Mesendoderm (in vitro differentiated cells): Measurements from ENCODE around the gene NEK7.

ENCODE experiments used
- DNase-seq: peaks from one replicate; pipeline ENCODE4 v3.0.0; 2013
- H2AK5ac ChIP-seq: 2 replicates; pipeline ENCODE4 v1.6.1; 2013; ENCODE audit warnings: low read length, inconsistent platforms
- H2BK120ac ChIP-seq: 2 replicates; pipeline ENCODE4 v1.6.1; 2013; ENCODE audit warnings: low read depth, mild to moderate bottlenecking, low read length, moderate library complexity, mixed read lengths
- H2BK15ac ChIP-seq: replicated peaks from 2 replicates; pipeline ENCODE4 v1.6.1; 2013; ENCODE audit warnings: low read depth, mild to moderate bottlenecking, moderate library complexity
- H2BK5ac ChIP-seq: 2 replicates; pipeline ENCODE4 v1.6.1; 2013; ENCODE audit warnings: low read length, inconsistent platforms
- H3K18ac ChIP-seq: 2 replicates; pipeline ENCODE4 v1.6.1; 2013; ENCODE audit warnings: mild to moderate bottlenecking, low read length, mixed read lengths
- H3K23ac ChIP-seq: one replicate; pipeline ENCODE4 v1.6.1; 2013; ENCODE audit warnings: low read length
- H3K27ac ChIP-seq: 2 replicates; pipeline ENCODE4 v1.5.1; 2013; ENCODE audit warnings: low read depth, mild to moderate bottlenecking, inconsistent platforms, low read length, moderate library complexity
- H3K27me3 ChIP-seq: 2 replicates; pipeline ENCODE4 v1.6.1; 2013; ENCODE audit warnings: low read length, control low read depth, mild to moderate bottlenecking, inconsistent platforms; ENCODE audit not compliant: insufficient read depth, poor library complexity
- H3K36me3 ChIP-seq: 2 replicates; pipeline ENCODE4 v1.6.1; 2013; ENCODE audit warnings: low read length, inconsistent platforms; ENCODE audit not compliant: control insufficient read depth, insufficient read depth
- H3K4ac ChIP-seq: one replicate; pipeline ENCODE4 v1.6.1; 2013; ENCODE audit warnings: low read depth, mild to moderate bottlenecking, low read length, moderate library complexity
- H3K4me1 ChIP-seq: 2 replicates; pipeline ENCODE4 v1.6.1; 2013; ENCODE audit warnings: low read depth, low read length, inconsistent platforms; ENCODE audit not compliant: control insufficient read depth
- H3K4me2 ChIP-seq: 2 replicates; pipeline ENCODE4 v1.6.1; 2013; ENCODE audit warnings: low read length
- H3K4me3 ChIP-seq: 2 replicates; pipeline ENCODE4 v1.5.1; 2013; ENCODE audit warnings: mild to moderate bottlenecking, low read length
- H3K56ac ChIP-seq: one replicate; pipeline ENCODE4 v1.6.1; 2013; ENCODE audit warnings: low read length
- H3K79me1 ChIP-seq: 2 replicates; pipeline ENCODE4 v1.6.1; 2013; ENCODE audit warnings: low read length, inconsistent platforms
- H3K79me2 ChIP-seq: 2 replicates; pipeline ENCODE4 v1.6.1; 2013; ENCODE audit warnings: mild to moderate bottlenecking, low read length; ENCODE audit not compliant: control insufficient read depth, insufficient read depth
- H3K9ac ChIP-seq: 2 replicates; pipeline ENCODE4 v1.6.1; 2013; ENCODE audit warnings: low read length, inconsistent platforms
- H4K5ac ChIP-seq: one replicate; pipeline ENCODE4 v1.6.1; 2013; ENCODE audit warnings: low read length
- H4K8ac ChIP-seq: one replicate; pipeline ENCODE4 v1.6.1; 2013; ENCODE audit warnings: low read depth, mild to moderate bottlenecking, control low read depth, low read length, moderate library complexity
- WGBS: extraction: QIAGEN DNeasy Blood & Tissue Kit; methylation state at CpG from one replicate; pipeline ENCODE4 v1.1.7; 2013; ENCODE audit warnings: low lambda C conversion rate, missing lambda C conversion rate; ENCODE audit not compliant: insufficient coverage; ENCODE audit errors: extremely low coverage; 5-methylcytosine and 5-hydroxymethylcytosine counted together

NEK7 gene

GRCh38 chr1:198232378-198232777 lies 75.6 kb downstream of the NEK7 start:
- H3K36me3 ChIP-seq: no peaks in the 10 kb centered on the region
- no peak overlapping the region for H2BK15ac ChIP-seq
- no peak overlapping the region for H2BK120ac ChIP-seq
- H3K27ac ChIP-seq: no peak overlapping the region
- no peak overlapping the region for H3K9ac ChIP-seq
- H3K79me2 ChIP-seq: no peaks in the 10 kb centered on the region
- peaks cover 10% of the 10 kb centered on the region for H3K4me1 ChIP-seq
- H4K8ac ChIP-seq: no peak overlapping the region
- no peak overlapping the region for H3K4ac ChIP-seq
- H4K5ac ChIP-seq: no peak overlapping the region
- DNase-seq: no peak
- no peak overlapping the region for H3K4me2 ChIP-seq
- H3K27me3 ChIP-seq: peaks cover 2% of the 10 kb centered on the region
- WGBS: 100% methylated on average over 1 of the region's 1 CpG
- H2BK5ac ChIP-seq: no peak overlapping the region
- H3K23ac ChIP-seq: no peak overlapping the region
- no peak overlapping the region for H3K18ac ChIP-seq
- H2AK5ac ChIP-seq: no peak overlapping the region
- H3K4me3 ChIP-seq: no peak overlapping the region
- H3K56ac ChIP-seq: no peak overlapping the region
- no peaks in the 10 kb centered on the region for H3K79me1 ChIP-seq

- H3K4ac ChIP-seq: no peak overlapping the region
- H2BK5ac ChIP-seq: no peak overlapping the region
- peak overlapping the region; percentile 92 for H2BK15ac ChIP-seq
- no peaks in the 10 kb centered on the region for H3K79me1 ChIP-seq
- peaks cover 2% of the 10 kb centered on the region for H3K27me3 ChIP-seq
- no peak overlapping the region for H3K4me2 ChIP-seq
- WGBS: no CpG with 5 or more reads among the region's 3 CpGs
- H2BK120ac ChIP-seq: no peak overlapping the region
- H3K79me2 ChIP-seq: no peaks in the 10 kb centered on the region
- H3K9ac ChIP-seq: no peak overlapping the region
- H3K36me3 ChIP-seq: no peaks in the 10 kb centered on the region
- H3K27ac ChIP-seq: no peak overlapping the region
- peaks cover 10% of the 10 kb centered on the region for H3K4me1 ChIP-seq
- DNase-seq: no peak
- H2AK5ac ChIP-seq: no peak overlapping the region
- no peak overlapping the region for H3K4me3 ChIP-seq
- H4K8ac ChIP-seq: no peak overlapping the region
- H4K5ac ChIP-seq: no peak overlapping the region
- no peak overlapping the region for H3K18ac ChIP-seq
- no peak overlapping the region for H3K56ac ChIP-seq
- H3K23ac ChIP-seq: no peak overlapping the region
These were observed 76.3 kb downstream of the NEK7 start for GRCh38 chr1:198232940-198233675.

GRCh38 chr1:198234520-198235251 lies 77.9 kb downstream of the NEK7 start:
- no peak overlapping the region for H2BK120ac ChIP-seq
- no peaks in the 10 kb centered on the region for H3K36me3 ChIP-seq
- H3K56ac ChIP-seq: peak overlapping the region; percentile 30
- no peaks in the 10 kb centered on the region for H3K79me2 ChIP-seq
- no peak overlapping the region for H2BK5ac ChIP-seq
- no peak overlapping the region for H3K27ac ChIP-seq
- H3K23ac ChIP-seq: no peak overlapping the region
- no peak overlapping the region for H4K8ac ChIP-seq
- WGBS: no CpG with 5 or more reads among the region's 5 CpGs
- H3K9ac ChIP-seq: no peak overlapping the region
- no peak overlapping the region for H3K4ac ChIP-seq
- no peak overlapping the region for H3K18ac ChIP-seq
- peaks cover 2% of the 10 kb centered on the region for H3K27me3 ChIP-seq
- H4K5ac ChIP-seq: no peak overlapping the region
- no peak overlapping the region for H3K4me3 ChIP-seq
- no peak overlapping the region for H3K4me2 ChIP-seq
- peak; percentile 83 for DNase-seq
- H2AK5ac ChIP-seq: no peak overlapping the region
- H2BK15ac ChIP-seq: peak overlapping the region; percentile 85
- H3K79me1 ChIP-seq: no peaks in the 10 kb centered on the region
- peaks cover 5% of the 10 kb centered on the region for H3K4me1 ChIP-seq

- no CpG with 5 or more reads among the region's 2 CpGs for WGBS
These were observed 81.3 kb downstream of the NEK7 start for GRCh38 chr1:198238121-198238520.

GRCh38 chr1:198241553-198241952 lies 84.8 kb downstream of the NEK7 start:
- Histone ChIP-seq H3K79me1 (no peaks in the 10 kb centered on the region), H4K5ac (no peak overlapping the region), H3K18ac (no peak overlapping the region), H3K4me2 (no peak overlapping the region), H3K23ac (no peak overlapping the region), H3K79me2 (no peaks in the 10 kb centered on the region), H3K9ac (no peak overlapping the region), H3K4me1 (peaks cover 5% of the 10 kb centered on the region), H3K27me3 (no peaks in the 10 kb centered on the region), H2BK5ac (no peak overlapping the region), H3K4me3 (no peak overlapping the region), H2AK5ac (no peak overlapping the region), H3K56ac (no peak overlapping the region), H2BK15ac (no peak overlapping the region), H3K36me3 (no peaks in the 10 kb centered on the region), H4K8ac (no peak overlapping the region), H2BK120ac (no peak overlapping the region), H3K27ac (no peak overlapping the region), H3K4ac (no peak overlapping the region)
- WGBS: no CpG with 5 or more reads among the region's 2 CpGs
- DNase-seq: no peak

More at GRCh38 chr1:198238121-198238520, 81.3 kb downstream of the NEK7 start:
- Histone ChIP-seq H2BK5ac (no peak overlapping the region), H2BK15ac (no peak overlapping the region), H3K27me3 (peaks cover 2% of the 10 kb centered on the region), H2BK120ac (no peak overlapping the region), H4K8ac (no peak overlapping the region), H3K18ac (peak overlapping the region; percentile 25), H3K9ac (no peak overlapping the region), H3K79me2 (no peaks in the 10 kb centered on the region), H3K4me1 (peaks cover 5% of the 10 kb centered on the region), H3K36me3 (no peaks in the 10 kb centered on the region), H3K4me3 (no peak overlapping the region), H3K79me1 (no peaks in the 10 kb centered on the region), H3K56ac (no peak overlapping the region), H4K5ac (no peak overlapping the region), H2AK5ac (no peak overlapping the region), H3K27ac (no peak overlapping the region), H3K23ac (no peak overlapping the region), H3K4ac (no peak overlapping the region), H3K4me2 (no peak overlapping the region)
- no peak for DNase-seq
